PFSK-1 (cell line): ENCODE measurements around the gene CALML3.

Experiments used
- POLR2AphosphoS5 ChIP-seq: IDR thresholded peaks from 2 replicates; pipeline ENCODE4 v1.6.1; 2012; ENCODE audit warnings: low read depth, mild to moderate bottlenecking, control low read depth, low read length, moderate library complexity
- SIN3A ChIP-seq: IDR thresholded peaks from 2 replicates; pipeline ENCODE4 v1.6.1; 2012; ENCODE audit warnings: mild to moderate bottlenecking, low read length, moderate library complexity, borderline replicate concordance; ENCODE audit not compliant: insufficient read depth

GRCh38 chr10:5515948-5516761 is 8.6 kb upstream of the CALML3 start:
- TF ChIP-seq SIN3A (no peak), POLR2AphosphoS5 (no peak)
